Right renal pelvis (tissue), 4 donors: Measurements from ENCODE around the gene CSPG4. TPM values are rescaled to one million over a fixed set of nuclear protein-coding genes. Genes with fewer than 3 reads are reported as not detected.

ENCODE experiments used
- DNase-seq, 4 donors: peaks; one replicate each; pipeline ENCODE4 v3.0.0-alpha.2; 2013; ENCODE audit warnings: low read depth in 4 of 4, low spot score in 3 of 4, missing footprints in 1 of 4
- polyA plus RNA-seq, 4 donors: library from polyadenylated mRNA; unstranded; fragments of 120-200 nt; gene quantifications; one replicate each; pipeline ENCODE4 v1.2.1, GENCODE V29; 2013; ENCODE audit not compliant: insufficient read length in 4 of 4

CSPG4 gene
- polyA plus RNA-seq, 4 donors, result 7.7 to 11.7 (median 8.2) TPM

- DNase-seq, result no peak
Measured at GRCh38 chr15:75674366-75674765, 38.3 kb downstream of the CSPG4 start.

GRCh38 chr15:75673426-75674235 is 39.0 kb downstream of the CSPG4 start:
- no peak for DNase-seq

GRCh38 chr15:75672646-75673425 is 39.8 kb downstream of the CSPG4 start:
- DNase-seq, result no peak

GRCh38 chr15:75671730-75672602 is 40.7 kb downstream of the CSPG4 start:
- DNase-seq, result no peak

GRCh38 chr15:75669879-75670212 is 42.8 kb downstream of the CSPG4 start:
- no peak for DNase-seq

- DNase-seq, result no peak
Measured at GRCh38 chr15:75669191-75669878, 43.3 kb downstream of the CSPG4 start.

- DNase-seq, result no peak
Measured at GRCh38 chr15:75666823-75667501, 45.7 kb downstream of the CSPG4 start.

GRCh38 chr15:75663931-75664421 is 48.7 kb downstream of the CSPG4 start:
- DNase-seq, result no peak

GRCh38 chr15:75662823-75663519 is 49.7 kb downstream of the CSPG4 start:
- no peak for DNase-seq

GRCh38 chr15:75661756-75662140 is 50.9 kb downstream of the CSPG4 start:
- no peak for DNase-seq

GRCh38 chr15:75661100-75661755 is 51.4 kb downstream of the CSPG4 start:
- DNase-seq, result no peak

GRCh38 chr15:75659928-75660645 is 52.6 kb downstream of the CSPG4 start:
- DNase-seq, result no peak

- no peak for DNase-seq
Measured at GRCh38 chr15:75659141-75659771, 53.4 kb downstream of the CSPG4 start.

- DNase-seq, result no peak
Measured at GRCh38 chr15:75656813-75657212, 55.8 kb downstream of the CSPG4 start.

GRCh38 chr15:75656331-75656730 is 56.3 kb downstream of the CSPG4 start:
- no peak for DNase-seq

- no peak for DNase-seq
Measured at GRCh38 chr15:75655931-75656330, 56.7 kb downstream of the CSPG4 start.

GRCh38 chr15:75654201-75654907 is 58.3 kb downstream of the CSPG4 start:
- DNase-seq, result no peak
